NCI-H1694 (cell line): ENCODE data around the gene SAV1.
"Not testable (repeated sequence)": the region's sequence is repeated elsewhere in the genome, so short reads cannot be mapped to it uniquely, and the experiment has no call there.

Experiments
- DNase-seq: peaks from one replicate; lab custom pipeline; 2025; lab: John Stamatoyannopoulos, UW

Gene SAV1

DNA sequence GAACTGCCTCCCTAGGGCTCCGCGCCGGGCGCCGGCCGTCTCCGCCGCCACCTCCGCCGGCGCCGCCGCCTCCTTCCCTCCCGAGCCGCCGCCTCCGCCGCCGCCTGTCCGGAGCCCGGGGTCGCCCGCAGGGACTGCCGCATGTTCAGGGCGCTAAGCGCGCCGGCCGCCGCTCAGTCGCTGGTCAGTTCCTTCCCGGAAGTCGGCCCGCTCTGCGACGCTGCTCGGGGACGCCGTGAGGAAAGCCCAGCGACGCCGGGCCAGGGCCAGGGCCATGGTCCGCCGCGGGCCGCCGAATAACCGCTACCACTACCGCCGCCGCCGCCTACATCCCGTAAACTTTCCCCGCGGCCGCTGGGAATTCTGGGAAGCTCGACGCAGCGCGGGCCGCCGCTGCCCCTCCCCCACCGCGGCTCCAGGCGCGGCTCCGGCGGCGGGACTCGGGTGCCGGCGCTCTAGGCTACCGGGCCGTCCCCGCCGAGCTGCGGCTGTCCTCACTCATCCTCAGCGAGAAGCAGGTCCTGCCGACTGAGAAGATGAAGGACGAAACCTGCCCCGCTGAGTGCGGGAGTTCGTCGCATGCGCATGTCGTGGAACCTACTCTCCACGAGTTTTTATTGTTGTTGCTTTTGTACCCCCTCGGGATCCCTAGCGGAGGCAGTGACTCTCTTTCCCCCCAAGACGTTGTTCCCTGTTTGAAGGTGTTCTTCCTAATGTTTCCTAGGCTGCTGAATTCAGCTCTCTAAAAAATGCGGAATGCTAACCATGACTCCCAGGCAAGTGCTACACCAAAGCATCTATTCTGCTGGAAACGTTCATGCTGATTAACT lies at the start of gene SAV1:
TSS of gene SAV1 (minus strand) at position 311 of the 830 bp plus-strand sequence. CDS start 339 bp downstream, outside the sequence.
- DNase-seq = peak; percentile 74

GRCh38 chr14:50717811-50718210 lies 49.7 kb upstream of the SAV1 start:
- DNase-seq = no peak

DNA sequence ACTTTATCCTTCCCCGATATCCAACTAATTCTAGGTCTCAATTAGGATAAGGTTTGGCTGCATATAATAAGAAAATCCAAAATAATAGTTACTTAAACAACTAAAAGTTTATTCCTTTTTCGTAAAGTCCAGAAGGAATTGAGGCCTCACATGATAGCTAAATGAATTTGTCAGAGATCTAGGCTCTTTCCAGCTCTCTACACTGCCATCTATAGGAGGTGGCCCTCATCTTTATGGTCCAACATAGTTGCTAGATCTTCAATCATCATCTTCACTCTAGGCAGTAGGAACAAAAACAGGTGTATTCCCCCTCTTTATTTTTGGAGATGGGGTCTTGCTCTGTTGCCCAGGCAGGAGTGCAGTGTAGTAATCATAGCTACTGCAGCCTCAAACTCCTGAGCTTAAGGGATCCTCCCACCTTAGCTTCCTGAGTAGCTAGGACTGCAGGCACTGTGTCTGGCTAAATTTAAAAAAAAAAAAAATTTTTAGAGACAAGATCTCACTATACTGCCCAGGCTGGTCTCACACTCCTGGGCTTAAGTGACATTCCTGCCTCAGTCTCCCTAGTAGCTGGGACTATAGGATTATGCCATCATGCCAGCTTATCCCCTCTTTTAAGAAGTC lies 46.5 kb upstream of the SAV1 start:
- DNase-seq = peak; percentile 40

DNA sequence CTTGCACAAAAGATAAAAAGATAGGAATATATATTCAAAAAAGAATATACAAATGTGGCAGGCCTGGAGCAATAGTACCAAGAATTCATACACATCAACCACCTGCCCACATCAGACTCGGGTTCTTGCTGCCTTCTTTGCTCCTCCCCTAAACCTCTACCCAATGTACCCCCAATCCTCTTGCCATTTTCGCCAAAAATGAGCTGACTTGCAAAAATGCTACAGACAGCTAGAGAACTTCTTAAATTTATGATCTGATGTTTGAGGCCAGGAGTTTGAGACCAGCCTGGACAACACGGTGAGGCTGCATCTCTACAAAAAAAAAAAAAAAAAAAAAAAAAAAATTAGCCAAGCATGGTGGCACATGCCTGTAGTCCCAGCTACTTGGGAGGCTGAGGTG lies 42.9 kb upstream of the SAV1 start:
- DNase-seq = no peak

DNA sequence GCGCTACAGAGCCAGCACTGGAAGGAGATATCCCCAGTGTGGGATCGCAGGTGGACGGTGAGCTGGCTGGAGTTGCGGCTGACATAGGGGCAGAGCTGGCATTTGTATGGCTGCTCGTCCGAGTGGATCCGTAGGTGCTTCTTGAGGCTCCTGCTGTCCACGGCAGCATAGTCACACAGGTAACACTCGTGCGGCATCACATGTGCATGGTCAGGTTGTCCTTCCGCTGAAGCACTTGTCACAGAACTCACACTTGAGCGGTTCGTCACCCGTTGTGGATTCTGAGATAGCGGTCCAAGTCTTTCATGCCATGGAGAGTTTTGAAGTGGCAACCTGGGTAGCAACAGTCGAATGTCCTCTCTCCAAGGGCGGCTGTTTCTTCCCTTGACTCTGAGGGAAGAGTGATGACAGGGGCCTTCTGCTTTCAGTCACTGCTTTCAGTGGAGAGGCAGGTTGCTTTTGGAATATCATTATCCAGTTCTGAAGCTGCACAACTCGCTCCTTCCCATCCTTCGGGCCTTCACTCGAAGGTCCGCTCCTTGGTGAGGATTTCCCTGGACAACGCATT lies 37.0 kb upstream of the SAV1 start:
- DNase-seq = no peak

GRCh38 chr14:50704454-50705010 lies 36.4 kb upstream of the SAV1 start:
- no peak for DNase-seq

DNA sequence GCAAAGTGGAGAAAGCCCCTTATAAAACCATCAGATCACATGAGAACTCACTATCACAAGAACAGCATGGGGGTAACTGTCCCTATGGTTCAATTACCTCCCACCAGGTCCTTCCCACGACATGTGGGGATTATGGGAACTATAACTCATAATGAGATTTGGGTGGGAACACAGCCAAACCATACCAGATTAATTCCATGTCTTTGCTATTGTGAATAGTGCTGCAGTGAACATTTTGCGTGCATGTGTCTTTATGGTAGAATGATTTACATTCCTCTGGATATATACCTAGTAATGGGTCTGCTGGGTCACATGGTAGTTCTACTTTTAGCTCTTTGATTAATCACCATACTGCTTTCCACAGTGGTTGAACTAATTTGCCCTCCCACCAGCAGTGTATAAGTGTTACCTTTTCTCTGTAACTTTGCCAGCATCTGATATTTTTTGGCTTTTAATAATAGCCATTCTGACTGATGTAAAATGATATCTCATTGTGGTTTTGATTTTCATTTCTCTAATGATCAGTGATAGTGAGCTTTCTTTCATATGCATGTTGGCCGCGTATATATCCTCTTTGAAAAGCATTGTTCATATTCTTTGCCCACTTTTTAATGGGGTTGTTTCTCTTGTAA lies 29.7 kb upstream of the SAV1 start:
- no peak for DNase-seq

GRCh38 chr14:50694260-50694659 lies 26.2 kb upstream of the SAV1 start:
- not testable (repeated sequence) for DNase-seq

DNA sequence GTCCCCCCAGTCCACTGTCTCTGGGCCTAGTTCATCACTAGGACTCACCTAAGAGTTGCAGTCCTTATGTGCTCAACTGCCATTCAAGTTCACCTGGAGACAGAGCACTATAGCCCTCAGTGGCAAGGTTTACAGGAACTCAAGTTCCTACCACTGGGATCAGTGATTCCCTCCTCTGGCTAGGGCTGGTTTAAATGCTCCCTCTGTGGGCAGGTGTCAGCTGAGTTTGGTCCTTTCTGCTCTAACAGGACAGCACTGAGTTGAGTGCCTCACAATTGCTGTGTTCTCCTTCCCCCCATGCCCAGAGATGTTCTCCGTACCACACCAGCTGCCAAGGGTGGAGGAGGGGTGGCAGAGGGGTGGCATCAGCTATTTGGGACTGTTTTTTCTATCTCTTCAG lies 20.8 kb upstream of the SAV1 start:
- DNase-seq = no peak

DNA sequence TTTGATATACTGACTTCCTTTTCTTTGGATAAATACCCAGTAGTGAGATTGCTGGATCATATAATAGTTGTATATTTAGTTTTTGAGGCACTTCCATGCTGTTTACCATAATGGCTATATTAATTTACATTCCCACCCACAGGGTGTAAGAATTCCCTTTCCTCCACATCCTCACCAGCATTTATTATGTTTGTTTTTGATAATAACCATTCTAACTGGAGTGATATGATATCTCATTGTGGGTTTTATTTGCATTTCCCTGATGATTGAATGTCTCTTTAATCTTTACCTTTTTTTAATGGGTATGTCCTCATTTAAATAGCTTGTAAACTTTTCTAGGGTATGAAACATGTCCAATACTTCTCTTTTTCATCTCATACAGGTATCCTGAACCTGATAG lies 11.6 kb upstream of the SAV1 start:
- no peak for DNase-seq

GRCh38 chr14:50678163-50678562 lies 10.1 kb upstream of the SAV1 start:
- DNase-seq = no peak

DNA sequence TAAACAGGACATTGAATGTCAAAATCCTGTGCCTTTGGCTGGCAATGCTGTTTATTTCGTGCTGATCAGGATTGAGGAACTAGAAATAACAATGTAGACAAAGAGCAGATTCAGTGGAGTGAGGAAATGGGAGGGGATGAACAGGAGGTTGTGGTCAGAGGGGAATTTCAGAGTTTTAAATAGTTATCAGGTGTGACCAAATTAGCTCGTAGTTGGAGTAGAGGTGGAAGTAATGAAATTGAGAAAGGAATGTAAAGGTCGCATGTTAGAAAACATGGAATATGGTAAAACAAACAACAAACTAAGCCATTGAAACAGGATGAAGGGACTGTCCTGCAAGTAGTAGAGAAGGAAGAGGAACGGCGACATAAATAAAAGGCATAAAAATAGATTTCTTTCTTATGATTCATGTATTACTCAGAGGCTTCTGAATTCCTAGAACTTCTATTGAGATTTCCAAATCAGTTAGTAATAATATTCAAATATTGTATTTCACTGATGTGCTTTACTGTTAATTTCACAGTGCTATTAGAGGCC lies 9.5 kb upstream of the SAV1 start:
- no peak for DNase-seq

DNA sequence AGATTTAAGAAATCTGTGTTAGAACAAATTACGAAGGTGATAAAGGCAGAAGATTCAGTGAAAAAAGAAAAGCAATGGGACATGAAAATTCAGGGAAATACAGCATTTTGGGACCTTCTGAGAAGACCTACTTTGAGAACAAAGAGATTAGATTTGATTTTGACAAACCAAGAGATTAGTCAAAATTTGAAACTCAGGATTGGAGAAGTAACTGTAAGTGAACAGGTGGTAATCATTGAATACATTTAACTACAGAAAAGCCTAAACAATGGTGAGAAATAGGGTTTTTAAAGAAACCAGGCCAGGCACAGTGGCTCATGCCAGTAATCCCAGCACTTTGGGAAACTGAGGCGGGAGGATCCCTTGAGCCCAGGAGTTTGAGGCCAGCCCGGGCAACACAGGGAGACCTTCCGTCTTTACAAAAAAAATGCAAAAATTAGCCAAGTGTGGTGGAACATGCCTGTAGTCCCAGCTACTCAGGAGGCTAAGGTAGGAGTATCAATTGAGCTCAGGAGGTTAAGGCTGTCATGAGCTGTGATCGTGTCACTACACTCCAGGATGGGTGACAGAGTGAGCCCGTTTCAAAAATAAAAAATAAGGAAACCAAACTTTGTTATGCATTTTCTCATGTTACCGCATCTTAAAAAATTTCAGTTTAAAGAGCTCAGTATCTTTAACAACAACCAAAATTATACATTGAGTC lies 8.9 kb upstream of the SAV1 start:
- no peak for DNase-seq

DNA sequence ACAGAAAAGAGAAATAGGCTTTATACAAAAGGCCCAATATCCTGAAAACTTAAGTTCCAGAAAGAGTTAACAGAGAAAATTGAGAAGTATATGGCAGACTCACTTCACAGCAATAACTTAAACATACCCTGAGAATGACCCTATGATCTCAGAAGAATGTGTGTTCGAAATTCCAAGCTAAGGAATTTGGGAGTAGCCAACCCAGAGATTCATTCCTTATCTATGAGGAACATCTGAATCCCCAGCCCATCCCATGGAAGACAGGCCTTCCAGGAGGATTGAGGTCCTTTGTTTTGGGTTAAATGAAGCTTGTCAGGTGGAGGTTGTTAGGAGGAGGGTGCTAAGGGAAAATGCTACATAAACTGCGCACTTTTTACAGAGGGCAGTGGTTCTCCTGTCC lies 7.5 kb upstream of the SAV1 start:
- no peak for DNase-seq

- no peak for DNase-seq
Observed at GRCh38 chr14:50670866-50671256, 2.8 kb upstream of the SAV1 start.

GRCh38 chr14:50670196-50670865 lies 2.2 kb upstream of the SAV1 start:
- no peak for DNase-seq

- no peak for DNase-seq
Observed at GRCh38 chr14:50669441-50669986, 1.4 kb upstream of the SAV1 start.

DNA sequence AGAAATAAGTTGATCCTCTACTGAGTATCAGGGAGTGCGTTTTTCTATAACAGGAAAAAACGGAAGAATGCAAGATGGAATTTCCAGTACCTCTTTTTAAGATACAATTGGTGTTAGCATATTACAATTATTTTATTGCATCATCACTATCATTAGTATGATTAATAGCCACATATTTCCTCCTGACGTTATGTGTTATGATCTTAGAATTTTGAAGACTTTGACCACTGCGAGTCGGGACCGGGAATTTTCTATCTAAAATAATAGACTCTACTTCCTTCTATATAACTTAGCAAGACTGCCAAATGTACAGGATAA lies 679 bp upstream of the SAV1 start:
- no peak for DNase-seq

- no peak for DNase-seq
Observed at GRCh38 chr14:50667684-50667995, 466 bp downstream of the SAV1 start.

DNA sequence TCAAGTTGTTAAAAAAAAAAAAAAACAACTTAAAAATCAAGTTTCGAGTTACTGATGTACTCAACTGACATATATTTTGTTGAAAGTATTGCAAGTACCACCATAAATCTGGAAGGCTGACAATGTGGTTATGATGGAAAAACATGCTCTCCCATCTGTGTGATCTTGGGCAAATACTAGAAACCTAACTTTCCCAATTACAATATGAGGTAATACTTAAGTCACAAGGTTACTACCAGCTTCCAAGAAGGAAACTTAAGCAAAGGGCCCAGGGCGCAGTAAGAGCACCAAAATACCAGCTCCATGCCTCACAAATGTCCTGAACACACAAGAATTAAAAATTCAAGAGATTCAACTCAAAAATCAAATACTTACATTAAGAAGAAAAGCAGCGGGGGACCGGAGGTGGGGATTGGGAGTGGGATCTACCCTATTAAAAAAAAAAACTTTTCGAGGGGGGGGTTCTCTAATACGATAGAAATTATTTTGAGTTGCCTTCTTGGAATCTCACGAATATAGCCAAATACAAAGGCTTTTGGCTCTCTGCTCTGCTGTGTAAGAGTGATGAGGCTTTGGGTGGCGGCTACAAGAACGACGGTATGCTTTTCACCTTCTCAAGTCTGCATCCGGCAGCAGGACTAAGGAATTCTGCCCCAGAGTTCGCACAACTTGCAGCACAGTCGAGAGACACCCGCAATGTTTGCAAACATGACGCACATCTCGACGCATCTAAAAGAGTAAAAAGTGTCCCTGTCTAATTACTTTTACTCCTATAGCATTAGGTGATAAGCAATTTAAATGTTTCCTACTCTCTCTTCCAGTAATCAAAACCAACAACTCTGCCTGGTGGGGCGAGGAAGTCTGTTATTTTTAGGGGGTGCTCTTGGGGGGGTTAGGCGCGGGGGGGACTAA lies 1.1 kb downstream of the SAV1 start:
- DNase-seq = peak; percentile 2
